NCI-H524 (cell line): ENCODE measurements around the gene MCM6.
A peak's percentile ranks its signal among the peaks of the same experiment; 100 is the strongest.
"Not testable (repeated sequence)": the region's sequence is repeated elsewhere in the genome, so short reads cannot be mapped to it uniquely, and the experiment has no call there.

Experiments
- DNase-seq, 2 experiments: peaks; one replicate each; lab custom pipeline; 2025; lab: John Stamatoyannopoulos, UW

The MCM6 gene

DNA sequence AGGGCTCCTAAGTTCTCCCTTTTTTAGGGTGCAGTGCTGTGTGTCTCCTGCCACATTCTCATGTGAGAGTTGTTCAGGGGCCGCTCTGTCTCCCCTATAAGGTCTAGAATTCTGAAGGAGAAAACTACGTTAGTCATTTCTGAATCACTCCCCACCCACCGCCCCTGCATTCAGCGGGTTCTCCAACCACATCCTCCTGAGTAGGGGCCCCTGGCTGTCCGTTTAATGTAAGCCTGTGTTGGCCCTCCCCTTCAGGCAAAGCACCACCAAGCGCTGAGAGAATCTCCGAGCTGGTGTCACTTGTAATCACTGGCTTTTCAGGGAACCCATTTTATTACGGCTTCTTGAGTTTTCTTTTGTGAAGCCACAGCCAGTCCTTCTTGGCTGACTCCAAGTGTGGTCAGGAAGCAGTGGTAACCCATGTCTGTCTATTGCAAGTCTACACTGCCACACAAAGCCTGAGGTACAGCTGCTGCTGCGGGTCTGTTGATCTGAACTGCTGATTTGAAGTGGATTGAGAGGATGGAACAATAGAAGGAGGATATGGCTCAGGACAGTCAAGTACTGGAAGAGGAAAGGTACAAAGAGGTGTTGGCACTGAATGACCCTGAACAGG is 56.1 kb downstream of the MCM6 start:
- DNase-seq = no peak

DNA sequence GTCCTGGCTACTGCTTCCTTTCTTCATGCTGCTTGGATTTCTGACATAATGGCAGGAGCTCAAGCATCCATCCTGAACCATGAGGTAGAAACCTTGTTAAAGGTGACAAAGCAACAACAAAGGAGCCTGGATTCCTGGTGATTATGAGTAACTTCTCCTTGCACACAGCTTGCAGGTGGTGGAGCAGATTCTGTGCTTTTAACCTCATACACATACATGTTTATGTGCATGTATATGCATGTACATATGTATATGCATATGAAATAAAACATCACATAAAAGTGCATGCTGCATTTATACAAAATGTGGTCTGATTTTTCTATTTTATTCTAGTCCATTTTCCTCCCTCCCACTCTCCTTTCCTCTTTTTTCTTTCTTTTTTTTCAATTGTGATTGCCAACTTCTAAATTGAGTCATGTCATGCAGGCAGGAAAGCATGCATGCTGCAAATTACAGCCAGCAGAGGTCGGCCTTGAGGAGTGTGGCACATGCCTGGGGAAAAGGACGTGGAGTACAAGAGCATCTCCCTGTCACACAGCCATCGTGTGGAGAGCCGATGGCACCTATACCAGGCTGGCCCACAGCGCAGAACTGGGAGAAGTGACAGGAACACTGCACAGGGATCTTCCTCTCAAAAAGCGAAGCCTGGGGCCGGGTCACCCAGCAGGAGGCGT is 57.2 kb downstream of the MCM6 start:
- DNase-seq = peak in 1 of 2 experiments; percentile 20

DNA sequence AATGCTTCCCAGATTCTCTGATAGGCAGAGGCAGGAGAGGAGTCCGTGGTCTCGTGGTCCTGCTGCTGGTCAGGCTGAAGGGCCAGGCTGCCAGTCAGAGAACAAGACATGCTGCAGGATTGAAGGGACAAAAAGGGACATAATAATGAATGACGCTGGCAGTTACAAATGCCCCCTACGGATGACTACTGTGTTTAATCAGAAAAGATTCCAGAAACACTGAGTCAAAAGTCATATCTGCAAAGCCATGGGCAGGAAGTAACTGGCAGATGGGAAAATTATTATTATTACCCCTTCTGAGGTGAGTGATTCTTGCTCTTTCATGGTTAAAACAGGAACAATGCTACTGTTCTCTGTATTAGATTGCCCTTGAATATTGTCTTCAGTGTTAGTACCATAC is 58.3 kb downstream of the MCM6 start:
- DNase-seq = no peak

DNA sequence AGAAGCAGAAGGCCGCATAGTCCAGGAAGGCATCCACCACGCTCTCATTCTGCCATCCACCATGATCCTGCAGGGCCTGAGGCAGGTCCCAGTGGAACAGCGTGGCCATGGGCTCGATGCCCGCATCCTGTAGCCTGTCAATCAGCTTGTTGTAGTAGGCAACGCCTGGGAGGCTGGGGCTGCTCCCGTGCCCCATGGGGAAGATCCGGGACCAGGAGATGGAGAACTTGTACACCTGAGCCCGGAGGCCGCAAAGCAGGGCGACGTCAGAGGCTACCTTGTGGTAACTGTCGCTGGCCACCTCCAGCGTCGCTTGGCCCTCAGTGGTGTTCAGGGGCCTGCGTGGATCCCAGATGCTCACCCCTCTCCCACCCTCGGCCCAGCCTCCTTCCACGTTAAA is 58.8 kb downstream of the MCM6 start:
- DNase-seq = no peak

DNA sequence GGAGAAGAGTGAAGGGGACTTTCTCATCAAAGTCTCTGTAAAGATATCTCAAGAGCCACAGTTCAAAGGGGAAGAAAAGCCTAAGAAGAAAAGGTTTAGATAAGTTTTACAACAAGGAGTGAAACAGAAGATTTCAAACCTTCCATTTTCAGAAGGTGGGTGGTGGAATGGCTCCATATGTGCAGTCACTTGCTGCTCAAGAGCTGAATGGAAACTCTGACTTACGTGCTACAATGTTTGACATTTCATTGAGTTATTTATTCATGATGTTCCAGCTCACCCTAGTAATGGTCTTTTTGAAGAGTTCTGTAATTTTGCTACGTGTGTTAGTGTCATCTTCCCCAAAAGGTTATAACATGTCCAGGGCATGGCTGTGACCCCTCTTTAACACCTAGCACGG is 61.0 kb downstream of the MCM6 start:
- no peak for DNase-seq

DNA sequence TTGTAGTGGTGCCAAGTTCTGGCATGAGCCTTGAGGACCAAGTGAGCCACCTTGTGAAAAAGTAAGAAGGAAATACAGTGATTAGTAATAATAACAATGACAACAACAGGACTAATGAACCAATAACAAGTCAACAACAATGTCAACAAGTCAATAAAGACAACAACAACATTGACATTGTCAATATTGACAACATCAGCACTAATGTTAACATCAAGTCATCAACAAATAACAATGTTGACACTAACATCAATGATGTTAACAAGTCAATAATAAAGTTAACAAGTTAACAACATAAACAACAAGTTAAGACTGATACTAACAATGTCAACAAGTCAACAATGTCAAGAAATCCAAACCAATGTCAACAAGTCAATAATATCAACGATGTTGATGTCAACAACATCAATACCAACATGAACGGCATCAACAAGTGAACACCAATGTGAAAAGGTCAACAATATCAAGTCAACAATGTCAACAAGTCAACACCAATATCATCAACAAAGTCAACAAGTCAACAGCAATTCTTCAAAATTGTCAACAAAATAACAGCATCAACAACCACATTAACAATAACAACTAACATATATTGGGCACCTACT is 63.2 kb downstream of the MCM6 start:
- no peak for DNase-seq

DNA sequence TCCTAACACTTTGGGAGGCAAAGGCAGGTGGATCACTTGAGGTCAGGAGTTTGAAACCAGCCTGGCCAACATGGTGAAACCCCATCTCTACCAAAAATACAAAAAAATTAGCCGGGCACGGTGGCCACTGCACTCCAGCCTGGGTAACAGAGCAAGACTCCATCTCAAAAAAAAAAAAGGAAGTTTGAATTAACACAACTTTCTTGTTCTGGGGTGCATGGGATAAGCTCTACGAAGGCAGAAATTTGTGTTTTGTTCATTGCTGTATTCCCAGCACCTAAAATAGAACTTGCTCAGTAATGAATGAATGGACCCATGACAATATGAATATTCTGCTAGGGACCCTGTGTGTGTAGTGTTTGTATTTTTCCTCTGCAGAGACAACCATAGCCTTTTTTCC is 68.4 kb downstream of the MCM6 start:
- not testable (repeated sequence) for DNase-seq

DNA sequence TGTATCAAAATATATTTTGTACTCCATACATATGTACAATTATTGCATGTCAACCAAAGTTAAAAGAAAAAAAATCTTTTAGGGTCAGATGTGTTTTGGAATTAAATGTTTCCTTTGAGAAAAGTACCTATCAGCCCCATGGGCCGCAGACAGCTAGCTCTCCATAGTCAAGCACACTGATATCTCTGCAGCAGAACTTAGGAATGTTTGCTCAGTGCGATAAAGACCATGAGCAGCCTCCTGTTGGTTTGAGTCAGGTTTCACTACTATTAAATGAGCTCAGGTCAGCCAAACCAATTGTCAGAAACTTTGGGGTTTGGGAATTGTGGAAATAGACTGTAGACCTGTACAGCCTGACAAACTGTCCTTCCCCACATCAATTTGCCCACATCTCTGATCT is 73.0 kb downstream of the MCM6 start:
- DNase-seq = no peak

DNA sequence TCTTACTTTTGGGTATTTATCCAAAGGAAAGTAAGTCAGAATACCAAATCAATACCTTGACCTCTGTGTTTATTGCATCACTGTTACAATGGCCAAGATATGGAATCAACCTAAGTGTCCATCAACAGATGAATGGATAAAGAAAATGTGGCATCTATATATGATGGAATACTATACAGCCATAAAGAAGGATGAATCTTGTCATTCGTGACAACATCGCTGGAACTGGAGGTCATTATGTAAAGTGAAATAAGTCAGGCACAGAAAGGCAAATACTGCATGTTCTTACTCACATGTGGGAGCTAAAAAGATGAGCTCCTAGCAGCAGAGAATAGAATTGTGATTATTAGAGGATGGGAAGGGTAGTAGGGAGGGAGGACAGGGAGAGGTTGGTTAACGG is 73.9 kb downstream of the MCM6 start:
- DNase-seq = no peak

DNA sequence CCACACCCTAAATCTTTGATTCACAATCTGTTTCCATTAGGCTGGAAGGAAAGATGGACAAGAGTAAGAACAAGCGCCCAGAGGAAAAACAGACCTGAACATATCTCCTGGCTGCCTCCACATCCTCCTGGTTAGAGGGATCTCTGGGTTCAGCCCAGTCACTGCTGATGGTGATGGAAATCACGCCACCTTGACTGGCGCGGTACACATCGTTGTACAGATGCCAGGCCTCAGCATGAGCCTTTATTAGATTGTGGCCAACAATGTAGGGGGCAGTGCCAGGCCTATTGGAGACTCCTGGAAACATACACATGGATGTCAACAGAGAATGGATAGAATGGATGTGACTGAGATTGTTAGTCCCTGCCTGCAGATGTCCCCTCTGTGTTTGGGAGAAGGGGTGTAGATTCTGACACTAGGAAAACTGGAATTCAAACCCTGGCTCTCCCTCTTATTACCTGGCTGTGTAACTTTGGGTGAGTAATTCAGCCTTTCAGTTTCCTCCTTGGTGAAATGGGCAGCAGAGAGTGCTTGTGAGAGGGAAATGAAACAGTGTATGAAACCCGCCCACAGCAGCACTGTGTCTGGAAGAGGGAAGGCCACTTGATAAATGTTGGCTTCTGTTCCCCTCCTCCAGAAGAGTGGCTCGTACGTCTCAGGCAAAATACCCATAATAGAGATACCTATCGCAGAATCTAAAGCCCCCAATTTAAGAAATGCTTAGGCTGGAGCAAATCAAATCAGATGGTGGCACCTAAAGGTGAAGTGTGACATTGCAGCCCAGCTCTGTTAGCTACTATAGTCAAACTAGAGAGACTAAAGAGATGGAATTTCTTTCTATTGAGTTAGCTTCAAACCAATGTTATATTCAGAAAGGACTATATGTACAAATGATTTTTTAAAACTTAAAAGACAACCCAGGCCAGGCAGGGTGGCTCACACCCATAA is 75.5 kb downstream of the MCM6 start:
- no peak for DNase-seq

DNA sequence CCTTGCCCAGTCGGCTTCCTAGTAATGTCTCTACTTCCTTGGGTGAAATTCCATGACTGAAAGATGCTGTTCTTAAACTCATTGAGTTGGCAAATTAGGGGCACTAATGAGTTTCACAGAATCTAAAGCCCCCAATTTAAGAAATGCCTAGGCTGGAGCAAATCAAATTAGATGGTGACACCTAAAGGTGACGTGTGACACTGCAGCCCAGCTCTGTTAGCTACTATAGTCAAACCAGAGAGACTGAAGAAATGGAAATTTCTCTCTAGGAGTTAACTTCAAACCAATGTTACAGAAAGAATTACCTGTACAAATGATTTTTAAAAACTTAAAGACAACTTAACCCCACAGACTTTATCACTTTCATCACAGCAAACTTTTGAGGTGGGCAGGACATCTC is 76.5 kb downstream of the MCM6 start:
- no peak for DNase-seq

DNA sequence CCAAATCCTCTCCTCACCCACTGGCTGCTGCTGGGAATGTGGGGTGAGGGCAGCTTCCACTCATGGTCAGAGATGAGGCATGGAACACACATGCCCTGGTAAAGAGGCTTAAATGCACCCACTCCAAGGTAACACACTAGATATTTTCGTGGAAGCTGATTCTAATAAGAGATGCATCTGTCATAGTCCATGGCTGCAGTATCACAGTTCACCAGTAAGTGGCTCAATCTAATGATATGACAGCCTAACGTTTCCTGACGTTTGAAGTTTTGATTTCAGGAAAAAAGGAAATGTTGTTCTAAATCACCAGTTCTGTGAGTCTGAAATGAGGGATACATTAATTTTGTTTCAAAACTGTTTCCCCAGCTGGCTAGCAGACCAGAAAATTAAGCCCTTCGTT is 77.5 kb downstream of the MCM6 start:
- peak; percentile 2 to 44 for DNase-seq

DNA sequence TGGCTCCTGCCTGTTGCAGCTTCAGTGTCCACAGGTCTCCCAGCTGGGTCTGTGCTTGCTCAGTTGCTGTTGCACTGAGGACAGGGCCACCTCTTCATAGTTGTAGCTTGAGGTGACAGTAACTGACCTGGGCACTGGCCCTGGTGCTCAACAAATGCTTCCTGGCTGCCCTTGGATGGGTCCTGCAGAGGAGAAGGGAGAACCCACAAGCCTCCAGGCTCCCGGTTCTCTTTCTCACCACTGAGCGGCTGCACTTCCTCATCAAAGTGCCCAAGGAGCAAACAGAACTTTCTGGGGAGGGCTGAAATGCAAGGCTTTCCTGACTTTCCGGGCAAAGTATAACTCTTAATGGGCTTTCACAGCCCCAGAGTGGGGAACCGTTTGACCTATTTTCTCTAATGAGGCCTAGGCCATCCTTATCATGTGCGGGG is 78.0 kb downstream of the MCM6 start:
- DNase-seq = no peak

DNA sequence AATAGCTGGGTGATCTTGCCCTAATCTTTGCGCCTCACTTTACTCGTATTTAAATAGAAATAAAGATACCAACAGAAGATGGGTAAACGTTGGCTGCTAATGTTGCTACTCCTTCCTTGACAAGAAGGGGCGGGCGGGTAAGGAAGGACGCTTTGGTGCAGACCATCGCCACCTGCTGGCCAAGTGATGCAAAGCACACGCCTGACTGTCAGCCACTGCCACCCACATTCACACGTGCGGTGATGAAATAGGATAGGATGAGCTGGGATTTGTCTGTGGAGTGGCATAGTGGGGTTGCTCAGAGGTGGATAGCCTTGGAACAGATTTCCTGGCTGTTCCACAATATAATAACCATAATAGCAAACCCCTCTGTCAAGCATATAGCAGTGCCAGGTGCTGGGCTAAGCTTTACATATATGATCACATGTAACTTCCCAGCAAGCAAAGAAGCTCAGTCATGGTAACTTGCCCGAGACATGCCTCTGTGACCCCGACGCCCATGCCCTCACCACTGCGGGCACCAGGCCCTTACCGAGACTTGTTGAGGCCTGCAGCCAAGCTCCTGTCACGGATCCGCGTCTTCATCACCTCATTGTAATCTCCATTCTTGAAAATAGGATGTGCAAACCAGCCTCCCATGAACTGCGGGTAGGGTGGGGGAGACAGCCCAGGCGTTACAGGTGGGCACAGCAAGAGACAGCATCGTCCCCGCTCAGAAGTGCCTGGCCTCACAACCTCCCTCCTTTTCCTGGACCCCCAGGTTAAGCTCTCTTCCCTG is 78.6 kb downstream of the MCM6 start:
- peak; percentile 23 to 71 for DNase-seq

DNA sequence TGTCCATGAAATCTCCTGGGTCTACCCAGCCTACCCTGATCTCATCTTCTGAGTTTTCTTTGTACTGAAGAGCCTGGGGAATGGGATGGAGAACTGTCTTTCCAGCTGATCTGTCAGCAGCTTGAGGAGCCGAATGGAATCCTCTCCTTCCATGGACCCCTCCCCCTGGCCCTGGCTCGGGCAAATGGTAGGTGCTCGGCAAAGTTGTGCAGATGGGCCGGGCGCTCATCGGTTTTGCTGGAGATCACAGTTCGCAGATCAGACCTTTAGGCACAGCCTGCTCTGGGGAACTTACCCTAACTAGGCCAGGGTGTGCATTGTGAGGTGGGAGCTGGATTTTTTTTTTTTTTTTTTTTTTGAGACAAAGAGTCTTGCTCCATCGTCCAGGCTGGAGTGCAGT is 79.6 kb downstream of the MCM6 start:
- DNase-seq = no peak

DNA sequence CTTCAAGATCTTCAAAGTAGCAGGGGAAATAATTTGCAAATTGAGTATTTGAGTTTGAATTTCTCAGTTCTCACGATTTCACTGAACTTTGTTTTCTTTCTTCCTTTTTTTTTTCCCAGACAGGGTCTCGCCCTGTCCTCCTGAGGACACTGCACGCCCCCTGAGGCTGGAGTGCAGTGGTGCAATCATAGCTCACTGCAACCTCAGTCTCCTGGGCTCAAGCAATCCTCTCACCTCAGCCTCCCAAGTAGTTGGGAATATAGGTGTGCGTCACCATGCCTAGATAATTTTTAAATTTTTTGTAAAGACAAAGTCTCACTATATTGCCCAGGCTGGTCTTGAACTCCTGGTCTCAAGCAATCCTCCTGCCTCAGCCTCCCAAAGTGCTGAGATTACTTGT is 80.6 kb downstream of the MCM6 start:
- DNase-seq = not testable (repeated sequence)

DNA sequence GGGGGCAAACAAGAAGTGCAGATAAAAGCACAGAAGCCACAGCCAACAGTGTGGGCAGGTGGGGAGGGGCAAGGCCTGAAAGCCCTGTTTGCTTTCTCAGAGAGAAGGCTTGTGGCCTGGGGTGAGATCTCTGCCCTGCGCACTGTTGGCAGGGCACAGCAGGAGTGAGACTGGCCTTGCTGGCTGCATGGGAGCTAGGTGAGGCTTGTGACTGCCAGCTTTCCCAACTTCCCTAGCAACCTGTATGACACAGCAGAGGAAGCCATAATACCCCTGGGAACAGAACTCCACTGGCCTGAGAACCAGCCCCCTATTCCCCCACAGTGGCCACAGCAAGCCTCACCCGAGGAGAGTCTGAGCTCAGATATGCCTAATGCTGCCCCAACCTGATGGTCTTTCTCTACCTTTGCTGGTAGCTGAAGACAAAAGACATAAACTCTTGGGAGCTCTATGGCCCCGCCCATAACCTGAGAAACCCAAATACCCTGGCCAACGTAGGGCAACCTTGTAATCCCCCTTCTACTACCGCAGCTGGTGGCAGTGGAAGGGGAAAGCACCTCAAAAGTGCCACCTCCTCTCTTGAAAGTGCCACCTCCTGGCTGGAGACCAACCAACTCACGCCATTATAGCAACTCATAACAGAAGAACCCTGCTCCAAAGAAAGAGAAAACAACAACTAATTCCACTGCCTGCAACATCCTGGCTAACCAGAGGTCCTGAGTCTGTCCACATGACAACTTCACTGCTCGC is 83.7 kb downstream of the MCM6 start:
- DNase-seq = no peak

DNA sequence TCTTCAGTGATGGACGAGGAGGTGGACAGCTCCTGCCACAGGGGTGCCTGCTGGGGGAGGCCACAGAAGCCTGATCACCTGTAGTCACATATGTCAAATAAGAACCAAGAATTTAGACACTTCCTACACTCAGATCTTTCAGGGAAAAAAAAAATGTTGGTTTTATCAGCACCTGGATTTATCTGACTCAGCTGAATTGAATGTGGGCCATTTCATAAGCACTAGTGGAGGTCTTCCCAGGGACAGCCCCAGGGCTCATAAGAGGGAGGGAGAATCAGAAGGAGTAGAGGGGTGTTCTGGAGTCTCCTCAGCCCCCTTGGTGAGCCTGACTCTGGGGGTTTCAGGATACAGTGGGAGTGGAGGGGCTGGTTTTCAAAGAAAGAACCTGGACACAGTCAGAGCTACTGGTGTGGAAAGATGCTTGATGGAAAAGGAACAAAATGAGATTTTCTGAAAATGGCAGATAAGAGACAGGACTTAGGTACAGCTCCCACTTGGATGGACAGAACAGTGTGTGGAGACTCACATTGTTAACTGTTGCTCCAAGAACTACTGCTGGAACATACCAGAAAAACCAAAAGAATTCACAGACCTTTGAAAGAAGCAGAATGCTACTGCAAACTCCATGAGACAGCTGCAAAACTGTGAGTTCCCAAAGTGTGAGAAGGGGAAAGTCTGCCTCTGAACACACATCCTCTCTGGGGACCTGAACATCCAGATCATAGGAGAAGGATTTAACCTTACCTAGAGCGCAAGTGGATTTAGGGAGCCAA is 84.6 kb downstream of the MCM6 start:
- DNase-seq = no peak

DNA sequence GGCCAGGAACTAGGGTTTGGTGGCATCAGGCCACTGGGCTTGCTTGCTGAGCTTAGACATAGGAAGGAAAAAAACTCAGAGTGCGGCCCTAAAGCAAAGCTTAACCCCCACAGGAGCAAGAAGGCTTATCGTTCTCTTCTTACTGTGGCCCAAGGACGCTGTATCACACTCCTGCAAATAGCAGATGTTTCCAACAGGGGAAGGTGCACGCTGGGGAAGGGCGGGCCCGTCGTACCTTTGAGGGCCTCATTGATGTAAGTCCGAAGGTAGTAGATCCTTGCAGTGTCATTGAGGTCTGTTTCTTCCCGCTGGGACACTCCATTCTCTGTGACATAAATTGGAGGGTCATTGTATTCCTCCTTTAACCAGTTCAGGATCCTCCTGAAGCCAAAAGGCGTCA is 85.8 kb downstream of the MCM6 start:
- DNase-seq = no peak
